22Rv1 (cell line): ENCODE measurements around the gene ARHGEF6.

Source experiments
- H3K27ac ChIP-seq: fragments of 450-650 bp; 2 replicates; pipeline ENCODE4 v1.5.1; 2017
- ZFX ChIP-seq: fragments of 450-650 bp; IDR thresholded peaks from 2 replicates; pipeline ENCODE4 v1.6.1; 2017; ENCODE audit warnings: antibody characterized with exemption, borderline replicate concordance
- TF ChIP-seq, protein P1 (sequence below): fragments of 450-650 bp; IDR thresholded peaks from 2 replicates; pipeline ENCODE4 v1.5.1; 2017; ENCODE audit warnings: mild to moderate bottlenecking

Gene ARHGEF6

GRCh38 chrX:136627409-136627808 is 153.3 kb downstream of the ARHGEF6 start:
- no peak overlapping the region for H3K27ac ChIP-seq
- TF ChIP-seq, protein P1, sequence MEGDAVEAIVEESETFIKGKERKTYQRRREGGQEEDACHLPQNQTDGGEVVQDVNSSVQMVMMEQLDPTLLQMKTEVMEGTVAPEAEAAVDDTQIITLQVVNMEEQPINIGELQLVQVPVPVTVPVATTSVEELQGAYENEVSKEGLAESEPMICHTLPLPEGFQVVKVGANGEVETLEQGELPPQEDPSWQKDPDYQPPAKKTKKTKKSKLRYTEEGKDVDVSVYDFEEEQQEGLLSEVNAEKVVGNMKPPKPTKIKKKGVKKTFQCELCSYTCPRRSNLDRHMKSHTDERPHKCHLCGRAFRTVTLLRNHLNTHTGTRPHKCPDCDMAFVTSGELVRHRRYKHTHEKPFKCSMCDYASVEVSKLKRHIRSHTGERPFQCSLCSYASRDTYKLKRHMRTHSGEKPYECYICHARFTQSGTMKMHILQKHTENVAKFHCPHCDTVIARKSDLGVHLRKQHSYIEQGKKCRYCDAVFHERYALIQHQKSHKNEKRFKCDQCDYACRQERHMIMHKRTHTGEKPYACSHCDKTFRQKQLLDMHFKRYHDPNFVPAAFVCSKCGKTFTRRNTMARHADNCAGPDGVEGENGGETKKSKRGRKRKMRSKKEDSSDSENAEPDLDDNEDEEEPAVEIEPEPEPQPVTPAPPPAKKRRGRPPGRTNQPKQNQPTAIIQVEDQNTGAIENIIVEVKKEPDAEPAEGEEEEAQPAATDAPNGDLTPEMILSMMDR, result no peak

- H3K27ac ChIP-seq, result no peak overlapping the region
- TF ChIP-seq, protein P1, result no peak
- no peak for TF ChIP-seq ZFX
These were observed 153.8 kb downstream of the ARHGEF6 start for GRCh38 chrX:136626891-136627290.

- TF ChIP-seq, protein P1, result no peak
- no peak for TF ChIP-seq ZFX
- no peak overlapping the region for H3K27ac ChIP-seq
These were observed 154.5 kb downstream of the ARHGEF6 start for GRCh38 chrX:136626237-136626636.

DNA sequence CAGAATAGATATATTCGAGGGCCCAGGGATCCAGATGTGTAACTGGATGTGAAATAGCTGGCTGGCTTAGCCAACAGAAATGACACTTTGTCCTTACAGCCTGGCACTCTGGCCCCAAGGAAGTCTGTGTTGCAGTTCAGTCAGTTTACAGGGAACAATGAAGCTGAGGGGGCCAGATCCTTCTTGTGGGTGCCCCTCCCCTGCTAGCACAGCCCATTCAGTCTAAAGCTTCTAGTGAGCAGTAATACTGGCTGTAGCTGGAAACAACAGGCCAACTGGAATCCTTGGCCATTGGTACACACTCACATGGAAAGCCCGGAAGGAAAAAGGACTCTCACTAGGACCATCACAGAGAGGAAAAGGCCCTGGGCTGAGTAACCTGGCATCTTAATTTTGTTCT is 155.5 kb downstream of the ARHGEF6 start:
- no peak overlapping the region for H3K27ac ChIP-seq
- TF ChIP-seq, protein P1, result no peak
- TF ChIP-seq ZFX, result no peak

DNA sequence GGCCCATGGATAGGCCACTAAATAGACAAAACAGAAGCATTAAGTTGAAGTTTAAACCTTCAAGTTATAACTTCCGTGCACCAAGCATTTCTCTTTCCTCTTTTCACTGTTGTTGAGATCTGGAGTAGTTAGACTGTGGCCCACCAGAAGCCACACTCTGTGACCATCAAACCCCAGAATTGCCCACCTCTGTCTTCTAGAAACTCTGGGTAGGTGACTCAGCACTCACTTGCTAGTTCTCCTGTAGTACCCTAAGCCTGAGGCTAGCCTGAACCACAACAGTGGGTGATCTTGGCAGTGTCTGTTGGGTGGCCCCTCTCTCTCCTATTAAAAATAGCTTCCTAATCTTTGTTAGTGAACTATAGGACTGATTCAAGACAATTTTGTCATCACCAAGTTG is 157.3 kb downstream of the ARHGEF6 start:
- no peak for TF ChIP-seq ZFX
- TF ChIP-seq, protein P1, result no peak

GRCh38 chrX:136622568-136622967 is 158.2 kb downstream of the ARHGEF6 start:
- TF ChIP-seq, protein P1, result no peak
- TF ChIP-seq ZFX, result no peak
- H3K27ac ChIP-seq, result no peak overlapping the region

More for the DNA sequence above, 157.3 kb downstream of the ARHGEF6 start:
- no peak overlapping the region for H3K27ac ChIP-seq

DNA sequence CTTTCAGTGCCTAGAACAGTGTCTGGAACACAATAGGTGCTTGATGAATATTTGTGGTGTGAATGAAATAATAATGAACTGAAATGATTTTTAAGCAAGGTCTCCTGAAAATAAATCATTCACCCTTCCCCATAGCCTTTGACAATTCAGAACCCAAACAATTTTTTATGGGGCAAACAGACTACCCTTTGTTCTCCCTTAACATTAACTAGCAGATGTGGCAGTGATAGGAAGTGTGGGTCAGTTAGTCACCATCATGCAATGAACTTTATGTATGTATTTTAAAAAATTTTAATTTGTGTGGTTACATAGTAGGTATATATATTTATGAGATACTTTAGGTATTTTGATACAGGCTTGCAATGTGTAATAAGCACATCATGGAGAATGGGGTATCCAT is 160.0 kb downstream of the ARHGEF6 start:
- TF ChIP-seq ZFX, result no peak
- TF ChIP-seq, protein P1, result no peak
- no peak overlapping the region for H3K27ac ChIP-seq
